GM23338 (cell line): Measurements from ENCODE around the gene SLC2A2. TPM values are rescaled to one million over a fixed set of nuclear protein-coding genes. Genes with fewer than 3 reads are reported as not detected.

Source experiments
- ATAC-seq: fragments of 200-7000 bp; cut with Tn5 transposase; 3 replicates; pipeline ENCODE4 v1.9.1; 2020
- DNase-seq: peaks from one replicate; pipeline ENCODE4 v3.0.0-alpha.2; 2015; ENCODE audit warnings: low spot score
- H2AFZ ChIP-seq: fragments of 200-600 bp; sonication (generic); 2 replicates; pipeline ENCODE4 v1.8.0; 2016; ENCODE audit warnings: antibody characterized with exemption, mild to moderate bottlenecking, moderate library complexity
- H3F3A ChIP-seq: fragments of 200-600 bp; sonication (generic); replicated peaks from 2 replicates; pipeline ENCODE4 v1.8.0; 2017; ENCODE audit warnings: antibody characterized with exemption, mixed run types, low read depth
- H3K27ac ChIP-seq: fragments of 200-600 bp; sonication (generic); 2 replicates; pipeline ENCODE4 v1.6.1; 2016; ENCODE audit warnings: low read depth
- H3K27me3 ChIP-seq: fragments of 200-600 bp; sonication (generic); 2 replicates; pipeline ENCODE4 v1.8.0; 2016; ENCODE audit warnings: mild to moderate bottlenecking, mixed run types, moderate library complexity; ENCODE audit not compliant: insufficient read depth
- H3K36me3 ChIP-seq: fragments of 200-600 bp; sonication (generic); 2 replicates; pipeline ENCODE4 v1.8.0; 2016; ENCODE audit warnings: mild to moderate bottlenecking; ENCODE audit not compliant: insufficient read depth
- H3K4me1 ChIP-seq: fragments of 200-600 bp; sonication (generic); 2 replicates; pipeline ENCODE4 v1.8.0; 2016; ENCODE audit warnings: mild to moderate bottlenecking, moderate library complexity; ENCODE audit not compliant: insufficient read depth
- H3K4me2 ChIP-seq: fragments of 200-600 bp; sonication (generic); 2 replicates; pipeline ENCODE4 v1.7.1; 2017; ENCODE audit warnings: mixed run types
- H3K4me3 ChIP-seq: fragments of 200-600 bp; sonication (generic); 2 replicates; pipeline ENCODE4 v1.6.1; 2016; ENCODE audit warnings: mixed run types
- H3K79me2 ChIP-seq: fragments of 200-600 bp; sonication (generic); replicated peaks from 2 replicates; pipeline ENCODE4 v1.8.0; 2017; ENCODE audit warnings: mild to moderate bottlenecking; ENCODE audit not compliant: insufficient read depth
- H3K9me2 ChIP-seq: fragments of 200-600 bp; sonication (generic); 2 replicates; pipeline ENCODE4 v1.8.0; 2017; ENCODE audit not compliant: insufficient read depth
- H4K20me1 ChIP-seq: fragments of 200-600 bp; sonication (generic); replicated peaks from 2 replicates; pipeline ENCODE4 v1.8.0; 2017; ENCODE audit warnings: mild to moderate bottlenecking; ENCODE audit not compliant: insufficient read depth
- H3K27ac Mint-ChIP-seq: 2 replicates; pipeline ENCODE4 v1.8.0; 2020; ENCODE audit warnings: inconsistent platforms, mild to moderate bottlenecking, moderate library complexity, mixed read lengths
- H3K27me3 Mint-ChIP-seq: 3 replicates; pipeline ENCODE4 v1.8.0; 2022; ENCODE audit warnings: low read depth, mild to moderate bottlenecking, moderate library complexity, mixed read lengths, inconsistent platforms; ENCODE audit not compliant: insufficient read depth, poor library complexity
- H3K36me3 Mint-ChIP-seq: 3 replicates; pipeline ENCODE4 v1.8.0; 2021; ENCODE audit warnings: low read depth, mild to moderate bottlenecking, inconsistent platforms, moderate library complexity, mixed read lengths
- H3K4me1 Mint-ChIP-seq: 3 replicates; pipeline ENCODE4 v1.8.0; 2020; ENCODE audit warnings: mild to moderate bottlenecking, inconsistent platforms, mixed read lengths
- H3K4me3 Mint-ChIP-seq: 3 replicates; pipeline ENCODE4 v1.8.0; 2021; ENCODE audit warnings: moderate library complexity, mild to moderate bottlenecking, inconsistent platforms, mixed read lengths
- H3K9me3 Mint-ChIP-seq: 3 replicates; pipeline ENCODE4 v1.8.0; 2020; ENCODE audit warnings: moderate library complexity, mild to moderate bottlenecking, inconsistent platforms, mixed read lengths
- CREB1 ChIP-seq: fragments of 250-450 bp; sonication (Bioruptor Pico); IDR thresholded peaks from 2 replicates; pipeline ENCODE4 v1.5.0; 2020; ENCODE audit warnings: low read depth, mild to moderate bottlenecking, moderate library complexity
- EZH2 ChIP-seq: fragments of 200-600 bp; sonication (generic); IDR thresholded peaks from one replicate; pipeline ENCODE4 v1.8.0; 2017; ENCODE audit warnings: antibody characterized with exemption, mild to moderate bottlenecking, low read depth; ENCODE audit not compliant: unreplicated experiment
- EZH2phosphoT487 ChIP-seq: fragments of 200-600 bp; sonication (generic); IDR thresholded peaks from one replicate; pipeline ENCODE4 v1.8.1; 2018; ENCODE audit warnings: antibody characterized with exemption; ENCODE audit not compliant: unreplicated experiment
- JUNB ChIP-seq: IDR thresholded peaks from one replicate; pipeline ENCODE4 v1.6.1; 2016; ENCODE audit warnings: antibody characterized with exemption; ENCODE audit not compliant: unreplicated experiment
- NANOG ChIP-seq: IDR thresholded peaks from 2 replicates; pipeline ENCODE4 v1.6.1; 2016; ENCODE audit warnings: antibody characterized with exemption, borderline replicate concordance
- POLR2AphosphoS5 ChIP-seq: IDR thresholded peaks from 2 replicates; pipeline ENCODE4 v1.6.1; 2016; ENCODE audit warnings: antibody characterized with exemption, low read depth
- STAT1 ChIP-seq: IDR thresholded peaks from one replicate; pipeline ENCODE4 v1.6.1; 2016; ENCODE audit warnings: antibody characterized with exemption; ENCODE audit not compliant: unreplicated experiment
- ZNF114 ChIP-seq: fragments of 250-450 bp; sonication (Bioruptor Pico); IDR thresholded peaks from 2 replicates; pipeline ENCODE4 v1.5.0; 2020; ENCODE audit warnings: mild to moderate bottlenecking, moderate library complexity
- ZNF331 ChIP-seq: fragments of 250-450 bp; sonication (Bioruptor Pico); IDR thresholded peaks from 2 replicates; pipeline ENCODE4 v1.5.0; 2020; ENCODE audit warnings: low read depth, mild to moderate bottlenecking, moderate library complexity
- polyA plus RNA-seq: library from polyadenylated mRNA; unstranded; fragments of >200 nt; fragmentation: Nextera tagmentation; extraction: Ambion mirVana; gene quantifications from 2 replicates; pipeline ENCODE4 v1.2.1, GENCODE V29; 2016
- total RNA-seq: library from RNA; depleted of rRNA; stranded (reverse); fragments of >200 nt; shearing (Covaris generic); gene quantifications from 2 replicates; pipeline ENCODE4 v1.2.3, GENCODE V29; 2014
- TF ChIP-seq, protein P1 (sequence below): IDR thresholded peaks from one replicate; pipeline ENCODE4 v1.6.1; 2018; ENCODE audit warnings: antibody characterized with exemption; ENCODE audit not compliant: unreplicated experiment
- TF ChIP-seq, protein P2 (sequence below): fragments of 250-450 bp; sonication (Bioruptor Pico); IDR thresholded peaks from 2 replicates; pipeline ENCODE4 v1.5.0; 2020; ENCODE audit warnings: mild to moderate bottlenecking, moderate library complexity
- TF ChIP-seq, protein P3 (sequence below): IDR thresholded peaks from 2 replicates; pipeline ENCODE4 v1.6.1; 2016; ENCODE audit warnings: antibody characterized with exemption
- TF ChIP-seq, protein P4 (sequence below), 2 experiments: fragments of 200-600 bp in 1 of 2; sonication (generic) in 1 of 2; conservative IDR thresholded peaks; 2 replicates each; pipeline versions ENCODE4 v1.5.1 to v1.6.1; 2016 to 2017; ENCODE audit warnings: antibody characterized with exemption in 2 of 2, low read depth in 2 of 2, mild to moderate bottlenecking in 2 of 2, moderate library complexity in 1 of 2

SLC2A2 gene
- total and polyA plus RNA-seq, 2 experiments from 2014 or later, result not detected

GRCh38 chr3:171057072-171057471, 30.6 kb upstream of the SLC2A2 start:
- Mint-ChIP-seq H3K36me3 (no peaks in the 10 kb centered on the region), H3K9me3 (no peaks in the 10 kb centered on the region), H3K4me3 (no peak overlapping the region), H3K27me3 (no peaks in the 10 kb centered on the region), H3K4me1 (peaks cover 14% of the 10 kb centered on the region), H3K27ac (no peak overlapping the region)
- DNase-seq, result no peak
- Histone ChIP-seq H3K9me2 (peaks cover 4% of the 10 kb centered on the region; the same call in 1 of the 2 replicates), H3K27ac (no peak overlapping the region), H3K27me3 (no peaks in the 10 kb centered on the region), H3K79me2 (no peaks in the 10 kb centered on the region), H3K4me1 (peaks cover 5% of the 10 kb centered on the region; the same call in 1 of the 2 replicates), H4K20me1 (no peaks in the 10 kb centered on the region), H2AFZ (no peak overlapping the region), H3F3A (no peaks in the 10 kb centered on the region), H3K4me3 (no peak overlapping the region), H3K4me2 (no peak overlapping the region), H3K36me3 (no peaks in the 10 kb centered on the region)
- ATAC-seq, result no peak
- TF ChIP-seq ZNF331, result no peak
- TF ChIP-seq, protein P1, sequence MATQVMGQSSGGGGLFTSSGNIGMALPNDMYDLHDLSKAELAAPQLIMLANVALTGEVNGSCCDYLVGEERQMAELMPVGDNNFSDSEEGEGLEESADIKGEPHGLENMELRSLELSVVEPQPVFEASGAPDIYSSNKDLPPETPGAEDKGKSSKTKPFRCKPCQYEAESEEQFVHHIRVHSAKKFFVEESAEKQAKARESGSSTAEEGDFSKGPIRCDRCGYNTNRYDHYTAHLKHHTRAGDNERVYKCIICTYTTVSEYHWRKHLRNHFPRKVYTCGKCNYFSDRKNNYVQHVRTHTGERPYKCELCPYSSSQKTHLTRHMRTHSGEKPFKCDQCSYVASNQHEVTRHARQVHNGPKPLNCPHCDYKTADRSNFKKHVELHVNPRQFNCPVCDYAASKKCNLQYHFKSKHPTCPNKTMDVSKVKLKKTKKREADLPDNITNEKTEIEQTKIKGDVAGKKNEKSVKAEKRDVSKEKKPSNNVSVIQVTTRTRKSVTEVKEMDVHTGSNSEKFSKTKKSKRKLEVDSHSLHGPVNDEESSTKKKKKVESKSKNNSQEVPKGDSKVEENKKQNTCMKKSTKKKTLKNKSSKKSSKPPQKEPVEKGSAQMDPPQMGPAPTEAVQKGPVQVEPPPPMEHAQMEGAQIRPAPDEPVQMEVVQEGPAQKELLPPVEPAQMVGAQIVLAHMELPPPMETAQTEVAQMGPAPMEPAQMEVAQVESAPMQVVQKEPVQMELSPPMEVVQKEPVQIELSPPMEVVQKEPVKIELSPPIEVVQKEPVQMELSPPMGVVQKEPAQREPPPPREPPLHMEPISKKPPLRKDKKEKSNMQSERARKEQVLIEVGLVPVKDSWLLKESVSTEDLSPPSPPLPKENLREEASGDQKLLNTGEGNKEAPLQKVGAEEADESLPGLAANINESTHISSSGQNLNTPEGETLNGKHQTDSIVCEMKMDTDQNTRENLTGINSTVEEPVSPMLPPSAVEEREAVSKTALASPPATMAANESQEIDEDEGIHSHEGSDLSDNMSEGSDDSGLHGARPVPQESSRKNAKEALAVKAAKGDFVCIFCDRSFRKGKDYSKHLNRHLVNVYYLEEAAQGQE, result no peak
- TF ChIP-seq EZH2, result no peak
- TF ChIP-seq, protein P2, sequence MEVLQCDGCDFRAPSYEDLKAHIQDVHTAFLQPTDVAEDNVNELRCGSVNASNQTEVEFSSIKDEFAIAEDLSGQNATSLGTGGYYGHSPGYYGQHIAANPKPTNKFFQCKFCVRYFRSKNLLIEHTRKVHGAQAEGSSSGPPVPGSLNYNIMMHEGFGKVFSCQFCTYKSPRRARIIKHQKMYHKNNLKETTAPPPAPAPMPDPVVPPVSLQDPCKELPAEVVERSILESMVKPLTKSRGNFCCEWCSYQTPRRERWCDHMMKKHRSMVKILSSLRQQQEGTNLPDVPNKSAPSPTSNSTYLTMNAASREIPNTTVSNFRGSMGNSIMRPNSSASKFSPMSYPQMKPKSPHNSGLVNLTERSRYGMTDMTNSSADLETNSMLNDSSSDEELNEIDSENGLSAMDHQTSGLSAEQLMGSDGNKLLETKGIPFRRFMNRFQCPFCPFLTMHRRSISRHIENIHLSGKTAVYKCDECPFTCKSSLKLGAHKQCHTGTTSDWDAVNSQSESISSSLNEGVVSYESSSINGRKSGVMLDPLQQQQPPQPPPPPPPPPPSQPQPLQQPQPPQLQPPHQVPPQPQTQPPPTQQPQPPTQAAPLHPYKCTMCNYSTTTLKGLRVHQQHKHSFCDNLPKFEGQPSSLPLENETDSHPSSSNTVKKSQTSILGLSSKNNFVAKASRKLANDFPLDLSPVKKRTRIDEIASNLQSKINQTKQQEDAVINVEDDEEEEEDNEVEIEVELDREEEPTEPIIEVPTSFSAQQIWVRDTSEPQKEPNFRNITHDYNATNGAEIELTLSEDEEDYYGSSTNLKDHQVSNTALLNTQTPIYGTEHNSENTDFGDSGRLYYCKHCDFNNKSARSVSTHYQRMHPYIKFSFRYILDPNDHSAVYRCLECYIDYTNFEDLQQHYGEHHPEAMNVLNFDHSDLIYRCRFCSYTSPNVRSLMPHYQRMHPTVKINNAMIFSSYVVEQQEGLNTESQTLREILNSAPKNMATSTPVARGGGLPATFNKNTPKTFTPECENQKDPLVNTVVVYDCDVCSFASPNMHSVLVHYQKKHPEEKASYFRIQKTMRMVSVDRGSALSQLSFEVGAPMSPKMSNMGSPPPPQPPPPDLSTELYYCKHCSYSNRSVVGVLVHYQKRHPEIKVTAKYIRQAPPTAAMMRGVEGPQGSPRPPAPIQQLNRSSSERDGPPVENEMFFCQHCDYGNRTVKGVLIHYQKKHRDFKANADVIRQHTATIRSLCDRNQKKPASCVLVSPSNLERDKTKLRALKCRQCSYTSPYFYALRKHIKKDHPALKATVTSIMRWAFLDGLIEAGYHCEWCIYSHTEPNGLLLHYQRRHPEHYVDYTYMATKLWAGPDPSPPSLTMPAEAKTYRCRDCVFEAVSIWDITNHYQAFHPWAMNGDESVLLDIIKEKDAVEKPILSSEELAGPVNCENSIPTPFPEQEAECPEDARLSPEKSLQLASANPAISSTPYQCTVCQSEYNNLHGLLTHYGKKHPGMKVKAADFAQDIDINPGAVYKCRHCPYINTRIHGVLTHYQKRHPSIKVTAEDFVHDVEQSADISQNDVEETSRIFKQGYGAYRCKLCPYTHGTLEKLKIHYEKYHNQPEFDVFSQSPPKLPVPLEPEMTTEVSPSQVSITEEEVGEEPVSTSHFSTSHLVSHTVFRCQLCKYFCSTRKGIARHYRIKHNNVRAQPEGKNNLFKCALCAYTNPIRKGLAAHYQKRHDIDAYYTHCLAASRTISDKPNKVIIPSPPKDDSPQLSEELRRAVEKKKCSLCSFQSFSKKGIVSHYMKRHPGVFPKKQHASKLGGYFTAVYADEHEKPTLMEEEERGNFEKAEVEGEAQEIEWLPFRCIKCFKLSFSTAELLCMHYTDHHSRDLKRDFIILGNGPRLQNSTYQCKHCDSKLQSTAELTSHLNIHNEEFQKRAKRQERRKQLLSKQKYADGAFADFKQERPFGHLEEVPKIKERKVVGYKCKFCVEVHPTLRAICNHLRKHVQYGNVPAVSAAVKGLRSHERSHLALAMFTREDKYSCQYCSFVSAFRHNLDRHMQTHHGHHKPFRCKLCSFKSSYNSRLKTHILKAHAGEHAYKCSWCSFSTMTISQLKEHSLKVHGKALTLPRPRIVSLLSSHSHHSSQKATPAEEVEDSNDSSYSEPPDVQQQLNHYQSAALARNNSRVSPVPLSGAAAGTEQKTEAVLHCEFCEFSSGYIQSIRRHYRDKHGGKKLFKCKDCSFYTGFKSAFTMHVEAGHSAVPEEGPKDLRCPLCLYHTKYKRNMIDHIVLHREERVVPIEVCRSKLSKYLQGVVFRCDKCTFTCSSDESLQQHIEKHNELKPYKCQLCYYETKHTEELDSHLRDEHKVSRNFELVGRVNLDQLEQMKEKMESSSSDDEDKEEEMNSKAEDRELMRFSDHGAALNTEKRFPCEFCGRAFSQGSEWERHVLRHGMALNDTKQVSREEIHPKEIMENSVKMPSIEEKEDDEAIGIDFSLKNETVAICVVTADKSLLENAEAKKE (CRISPR knock-in tag), result no peak
- TF ChIP-seq POLR2AphosphoS5, result no peak
- TF ChIP-seq STAT1, result no peak
- no peak for TF ChIP-seq CREB1 (CRISPR knock-in tag)
- no peak for TF ChIP-seq NANOG
- TF ChIP-seq, protein P3, sequence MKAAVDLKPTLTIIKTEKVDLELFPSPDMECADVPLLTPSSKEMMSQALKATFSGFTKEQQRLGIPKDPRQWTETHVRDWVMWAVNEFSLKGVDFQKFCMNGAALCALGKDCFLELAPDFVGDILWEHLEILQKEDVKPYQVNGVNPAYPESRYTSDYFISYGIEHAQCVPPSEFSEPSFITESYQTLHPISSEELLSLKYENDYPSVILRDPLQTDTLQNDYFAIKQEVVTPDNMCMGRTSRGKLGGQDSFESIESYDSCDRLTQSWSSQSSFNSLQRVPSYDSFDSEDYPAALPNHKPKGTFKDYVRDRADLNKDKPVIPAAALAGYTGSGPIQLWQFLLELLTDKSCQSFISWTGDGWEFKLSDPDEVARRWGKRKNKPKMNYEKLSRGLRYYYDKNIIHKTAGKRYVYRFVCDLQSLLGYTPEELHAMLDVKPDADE, result no peak
- TF ChIP-seq JUNB, result no peak
- no peak for TF ChIP-seq EZH2phosphoT487
- TF ChIP-seq ZNF114 (CRISPR knock-in tag), result no peak
- TF ChIP-seq, protein P4, sequence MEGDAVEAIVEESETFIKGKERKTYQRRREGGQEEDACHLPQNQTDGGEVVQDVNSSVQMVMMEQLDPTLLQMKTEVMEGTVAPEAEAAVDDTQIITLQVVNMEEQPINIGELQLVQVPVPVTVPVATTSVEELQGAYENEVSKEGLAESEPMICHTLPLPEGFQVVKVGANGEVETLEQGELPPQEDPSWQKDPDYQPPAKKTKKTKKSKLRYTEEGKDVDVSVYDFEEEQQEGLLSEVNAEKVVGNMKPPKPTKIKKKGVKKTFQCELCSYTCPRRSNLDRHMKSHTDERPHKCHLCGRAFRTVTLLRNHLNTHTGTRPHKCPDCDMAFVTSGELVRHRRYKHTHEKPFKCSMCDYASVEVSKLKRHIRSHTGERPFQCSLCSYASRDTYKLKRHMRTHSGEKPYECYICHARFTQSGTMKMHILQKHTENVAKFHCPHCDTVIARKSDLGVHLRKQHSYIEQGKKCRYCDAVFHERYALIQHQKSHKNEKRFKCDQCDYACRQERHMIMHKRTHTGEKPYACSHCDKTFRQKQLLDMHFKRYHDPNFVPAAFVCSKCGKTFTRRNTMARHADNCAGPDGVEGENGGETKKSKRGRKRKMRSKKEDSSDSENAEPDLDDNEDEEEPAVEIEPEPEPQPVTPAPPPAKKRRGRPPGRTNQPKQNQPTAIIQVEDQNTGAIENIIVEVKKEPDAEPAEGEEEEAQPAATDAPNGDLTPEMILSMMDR (conservative IDR thresholded peaks at IDR 0.05; ENCODE audit: low read depth in 2 of 2), result no peak
